Panc1 (cell line): ENCODE measurements around the gene TOGARAM2.

ENCODE experiments used
- CTCF ChIP-seq: fragments of 450-650 bp; IDR thresholded peaks from 2 replicates; pipeline ENCODE4 v1.5.1; 2017; ENCODE audit warnings: mild to moderate bottlenecking
- POLR2AphosphoS5 ChIP-seq: IDR thresholded peaks from 2 replicates; pipeline ENCODE4 v1.6.1; 2012; ENCODE audit warnings: mild to moderate bottlenecking, low read depth, low read length, moderate library complexity
- SIN3A ChIP-seq: IDR thresholded peaks from 2 replicates; pipeline ENCODE4 v1.6.1; 2012; ENCODE audit warnings: low read depth, mild to moderate bottlenecking, low read length, moderate library complexity, borderline replicate concordance; ENCODE audit not compliant: insufficient read depth
- TCF7L2 ChIP-seq: IDR thresholded peaks from 2 replicates; pipeline ENCODE4 v1.6.1; 2011; ENCODE audit warnings: mild to moderate bottlenecking, low read depth, low read length, inconsistent platforms

GRCh38 chr2:29053223-29053622 is 72.1 kb downstream of the TOGARAM2 start:
- TF ChIP-seq CTCF (no peak), POLR2AphosphoS5 (no peak), TCF7L2 (no peak), SIN3A (no peak)
